Activated T-helper 2 cell treated with anti-CD3 and anti-CD28 coated beads, Interferon-gamma antibody, Interleukin-2, Interleukin-4, amounts not matched to agents 10 μg/mL and 5 μg/mL and 100 μg/mL, durations not matched to agents 14 hours and 24 hours and 36 hours (primary cell): ENCODE data around the gene CDC25A. TPM values are rescaled to one million over a fixed set of nuclear protein-coding genes. Genes with fewer than 3 reads are reported as not detected.

Experiments used
- DNase-seq: peaks from one replicate; pipeline ENCODE4 v3.0.0; 2021; ENCODE audit warnings: low spot score
- H3K27ac Mint-ChIP-seq: one replicate; pipeline ENCODE4 v1.8.0; 2021; ENCODE audit warnings: mixed read lengths
- H3K27me3 Mint-ChIP-seq: one replicate; pipeline ENCODE4 v1.8.0; 2021; ENCODE audit warnings: low read depth, mixed read lengths
- H3K36me3 Mint-ChIP-seq: one replicate; pipeline ENCODE4 v1.8.0; 2021; ENCODE audit warnings: low read depth, mixed read lengths
- H3K4me1 Mint-ChIP-seq: one replicate; pipeline ENCODE4 v1.8.0; 2021; ENCODE audit warnings: low read depth, mixed read lengths
- H3K4me3 Mint-ChIP-seq: one replicate; pipeline ENCODE4 v1.8.0; 2021; ENCODE audit warnings: low read depth, mild to moderate bottlenecking, moderate library complexity, mixed read lengths
- H3K9me3 Mint-ChIP-seq: one replicate; pipeline ENCODE4 v1.8.0; 2021; ENCODE audit warnings: mixed read lengths
- intact Hi-C: fragments of 100-400 bp; cut with micrococcal nuclease; formaldehyde crosslinking; loops from one replicate; pipeline ENCODE4 v1.15.1; 2023
- total RNA-seq: library from RNA; stranded (reverse); gene quantifications from 2 replicates; pipeline ENCODE4 v1.2.3, GENCODE V29; 2022

Gene CDC25A
- total RNA-seq, 1 donor from 2014 or later = 39.1 TPM

- Mint-ChIP-seq H3K4me1 (peaks cover 24% of the 10 kb centered on the region), H3K27ac (peak overlapping the region; percentile 86), H3K27me3 (no peaks in the 10 kb centered on the region), H3K4me3 (peak overlapping the region; percentile 92), H3K9me3 (no peaks in the 10 kb centered on the region), H3K36me3 (peaks cover 45% of the 10 kb centered on the region)
- no peak for DNase-seq
- intact Hi-C loops = loop anchor here (1.0 to 5.0 kb wide), 4 partner anchors 54 to 470 kb away; partner anchors contain the start of gene ZNF589
Observed at GRCh38 chr3:48187579-48188265, 495 bp downstream of the CDC25A start.

DNA sequence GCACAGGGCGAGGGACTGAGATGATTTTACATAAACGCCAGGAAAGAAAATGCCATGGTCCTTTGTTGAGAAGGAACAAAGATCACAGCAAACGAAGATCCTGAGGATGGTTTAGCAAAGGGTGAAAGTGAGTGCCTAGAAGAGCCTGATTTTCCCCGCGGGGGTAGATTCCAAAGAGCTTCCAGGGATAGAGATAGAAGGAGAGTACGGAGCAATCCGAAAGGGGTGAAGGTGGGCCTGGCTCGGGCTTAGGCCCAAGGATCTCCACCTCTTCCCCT, 977 bp downstream of the CDC25A start:
- Mint-ChIP-seq H3K27ac (peak overlapping the region; percentile 86), H3K4me1 (peaks cover 28% of the 10 kb centered on the region), H3K9me3 (no peaks in the 10 kb centered on the region), H3K36me3 (peaks cover 50% of the 10 kb centered on the region), H3K27me3 (no peaks in the 10 kb centered on the region), H3K4me3 (peak overlapping the region; percentile 92)
- DNase-seq = no peak
- intact Hi-C loops = loop anchor here (5.0 kb wide), 2 partner anchors 250 to 470 kb away; no protein-coding TSS in a partner anchor

GRCh38 chr3:48186631-48187300, 1.5 kb downstream of the CDC25A start:
- no peaks in the 10 kb centered on the region for H3K9me3 Mint-ChIP-seq
- H3K36me3 Mint-ChIP-seq = peaks cover 55% of the 10 kb centered on the region
- intact Hi-C loops = loop anchor here (5.0 kb wide), 2 partner anchors 251 to 471 kb away; no protein-coding TSS in a partner anchor
- no peak for DNase-seq
- H3K27me3 Mint-ChIP-seq = no peaks in the 10 kb centered on the region
- H3K4me3 Mint-ChIP-seq = peak overlapping the region; percentile 92
- peak overlapping the region; percentile 86 for H3K27ac Mint-ChIP-seq
- peaks cover 31% of the 10 kb centered on the region for H3K4me1 Mint-ChIP-seq

- H3K36me3 Mint-ChIP-seq = peaks cover 69% of the 10 kb centered on the region
- no peak overlapping the region for H3K27ac Mint-ChIP-seq
- peaks cover 38% of the 10 kb centered on the region for H3K4me1 Mint-ChIP-seq
- no peak overlapping the region for H3K4me3 Mint-ChIP-seq
- no peaks in the 10 kb centered on the region for H3K27me3 Mint-ChIP-seq
- intact Hi-C loops = loop anchor here (5.0 kb wide), 2 partner anchors 252 to 472 kb away; no protein-coding TSS in a partner anchor
- no peak for DNase-seq
- no peaks in the 10 kb centered on the region for H3K9me3 Mint-ChIP-seq
Observed at GRCh38 chr3:48185129-48185528, 3.1 kb downstream of the CDC25A start.

GRCh38 chr3:48184299-48184698, 3.9 kb downstream of the CDC25A start:
- H3K27ac Mint-ChIP-seq = peak overlapping the region; percentile 22
- peaks cover 38% of the 10 kb centered on the region for H3K4me1 Mint-ChIP-seq
- no peak overlapping the region for H3K4me3 Mint-ChIP-seq
- H3K36me3 Mint-ChIP-seq = peaks cover 76% of the 10 kb centered on the region
- no peaks in the 10 kb centered on the region for H3K27me3 Mint-ChIP-seq
- intact Hi-C loops = no loop called here
- H3K9me3 Mint-ChIP-seq = no peaks in the 10 kb centered on the region
- no peak for DNase-seq

GRCh38 chr3:48180531-48181253, 7.5 kb downstream of the CDC25A start:
- Mint-ChIP-seq H3K4me1 (peaks cover 22% of the 10 kb centered on the region), H3K9me3 (no peaks in the 10 kb centered on the region), H3K36me3 (peaks cover 89% of the 10 kb centered on the region), H3K4me3 (no peak overlapping the region), H3K27me3 (no peaks in the 10 kb centered on the region), H3K27ac (no peak overlapping the region)
- intact Hi-C loops = no loop called here
- no peak for DNase-seq

GRCh38 chr3:48180021-48180420, 8.2 kb downstream of the CDC25A start:
- H3K4me3 Mint-ChIP-seq = no peak overlapping the region
- H3K9me3 Mint-ChIP-seq = no peaks in the 10 kb centered on the region
- no peaks in the 10 kb centered on the region for H3K27me3 Mint-ChIP-seq
- peaks cover 89% of the 10 kb centered on the region for H3K36me3 Mint-ChIP-seq
- H3K4me1 Mint-ChIP-seq = peaks cover 18% of the 10 kb centered on the region
- intact Hi-C loops = no loop called here
- no peak overlapping the region for H3K27ac Mint-ChIP-seq
- no peak for DNase-seq

GRCh38 chr3:48178072-48178471, 10.1 kb downstream of the CDC25A start:
- H3K9me3 Mint-ChIP-seq = no peaks in the 10 kb centered on the region
- peaks cover 18% of the 10 kb centered on the region for H3K4me1 Mint-ChIP-seq
- DNase-seq = no peak
- H3K36me3 Mint-ChIP-seq = peaks cover 85% of the 10 kb centered on the region
- no peak overlapping the region for H3K4me3 Mint-ChIP-seq
- no peaks in the 10 kb centered on the region for H3K27me3 Mint-ChIP-seq
- intact Hi-C loops = no loop called here
- no peak overlapping the region for H3K27ac Mint-ChIP-seq

DNA sequence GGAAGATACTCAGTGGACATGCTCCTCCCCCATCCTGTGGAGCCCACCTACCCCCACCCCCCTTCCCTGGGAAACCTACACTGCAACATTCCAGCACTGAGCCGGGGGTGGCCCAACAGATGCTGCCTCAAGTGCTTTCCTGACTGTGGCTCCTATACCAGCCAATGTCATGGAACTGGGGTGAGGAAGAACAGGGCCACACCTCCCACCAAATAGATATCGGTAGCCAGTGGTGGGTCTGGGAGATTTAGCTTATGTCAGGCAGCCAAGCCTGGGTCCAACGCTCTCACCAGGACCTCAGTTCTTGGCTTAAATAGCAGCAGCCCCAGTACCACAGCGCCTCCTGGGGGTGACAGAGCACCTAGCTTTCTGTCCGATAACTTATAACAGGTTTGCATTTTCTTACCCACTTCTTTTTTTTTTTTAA, 30.3 kb downstream of the CDC25A start:
- no peak overlapping the region for H3K4me3 Mint-ChIP-seq
- intact Hi-C loops = loop anchor here (10.0 kb wide), 2 partner anchors 73 to 163 kb away; no protein-coding TSS in a partner anchor
- H3K4me1 Mint-ChIP-seq = no peaks in the 10 kb centered on the region
- H3K27ac Mint-ChIP-seq = no peak overlapping the region
- H3K27me3 Mint-ChIP-seq = no peaks in the 10 kb centered on the region
- H3K36me3 Mint-ChIP-seq = peaks cover 43% of the 10 kb centered on the region
- H3K9me3 Mint-ChIP-seq = no peaks in the 10 kb centered on the region
- peak; percentile 34 for DNase-seq

DNA sequence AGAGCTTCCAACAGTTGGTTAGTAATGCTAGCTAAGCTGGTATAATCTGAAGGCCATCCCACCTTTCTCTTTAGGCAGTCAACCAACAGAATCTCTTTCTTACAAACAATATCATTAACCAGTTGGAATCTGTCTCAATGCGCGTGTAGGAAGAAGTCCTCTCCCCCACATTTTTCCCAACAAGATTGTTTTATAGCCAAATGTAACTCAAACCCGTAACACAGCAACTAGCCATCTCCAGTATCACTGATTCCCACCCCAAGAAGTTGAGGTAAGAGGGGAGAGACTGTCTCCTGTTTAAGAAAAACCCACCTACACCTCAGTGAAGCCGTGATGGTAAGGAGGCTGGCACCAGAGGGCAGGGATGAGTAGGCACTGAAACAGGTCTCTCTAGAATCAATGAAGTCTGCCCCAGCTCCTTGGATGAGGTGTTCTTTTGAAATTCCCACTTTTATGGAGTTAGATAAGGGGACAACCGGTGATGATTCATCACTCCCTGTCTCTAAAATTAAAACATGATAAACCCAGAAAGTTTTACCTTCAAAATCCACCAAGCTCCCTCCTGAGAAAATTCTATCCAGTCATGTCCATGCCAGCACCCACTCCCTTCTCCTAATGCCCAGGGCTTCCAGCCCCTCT, 30.9 kb downstream of the CDC25A start:
- no peak overlapping the region for H3K27ac Mint-ChIP-seq
- H3K9me3 Mint-ChIP-seq = no peaks in the 10 kb centered on the region
- H3K4me3 Mint-ChIP-seq = no peak overlapping the region
- H3K36me3 Mint-ChIP-seq = peaks cover 43% of the 10 kb centered on the region
- no peaks in the 10 kb centered on the region for H3K4me1 Mint-ChIP-seq
- no peak for DNase-seq
- intact Hi-C loops = loop anchor here (10.0 kb wide), 2 partner anchors 73 to 163 kb away; no protein-coding TSS in a partner anchor
- H3K27me3 Mint-ChIP-seq = no peaks in the 10 kb centered on the region

- peaks cover 2% of the 10 kb centered on the region for H3K4me1 Mint-ChIP-seq
- intact Hi-C loops = loop anchor here (10.0 kb wide), 2 partner anchors 71 to 161 kb away; no protein-coding TSS in a partner anchor
- H3K9me3 Mint-ChIP-seq = no peaks in the 10 kb centered on the region
- no peak for DNase-seq
- peaks cover 33% of the 10 kb centered on the region for H3K36me3 Mint-ChIP-seq
- no peak overlapping the region for H3K4me3 Mint-ChIP-seq
- no peaks in the 10 kb centered on the region for H3K27me3 Mint-ChIP-seq
- no peak overlapping the region for H3K27ac Mint-ChIP-seq
Observed at GRCh38 chr3:48156163-48156562, 32.1 kb downstream of the CDC25A start.

GRCh38 chr3:48155122-48155521, 33.1 kb downstream of the CDC25A start:
- no peak overlapping the region for H3K4me3 Mint-ChIP-seq

More at GRCh38 chr3:48155122-48155521, 33.1 kb downstream of the CDC25A start:
- DNase-seq = no peak
- Mint-ChIP-seq H3K9me3 (no peaks in the 10 kb centered on the region), H3K27ac (no peak overlapping the region), H3K36me3 (peaks cover 26% of the 10 kb centered on the region), H3K27me3 (no peaks in the 10 kb centered on the region), H3K4me1 (peaks cover 2% of the 10 kb centered on the region)
- intact Hi-C loops = loop anchor here (10.0 kb wide), 2 partner anchors 70 to 160 kb away; no protein-coding TSS in a partner anchor
